Ovary (tissue), 9 donors: ENCODE results near the gene SUN1. TPM values are rescaled to one million over a fixed set of nuclear protein-coding genes. Genes with fewer than 3 reads are reported as not detected.

Experiments used
- DNase-seq, 5 donors: peaks; one replicate each; pipeline ENCODE4 v3.0.0-alpha.2; 2019 to 2020
- H3K27ac ChIP-seq, 2 donors: fragments of 200-600 bp; one replicate each; pipeline versions ENCODE4 v1.5.1 to v1.8.0; 2019 to 2022
- H3K27me3 ChIP-seq: fragments of 200-600 bp; one replicate; pipeline ENCODE4 v1.8.0; 2022
- H3K36me3 ChIP-seq: fragments of 200-600 bp; sonication (generic); one replicate; pipeline ENCODE4 v1.5.1; 2019
- H3K4me1 ChIP-seq: one replicate; pipeline ENCODE4 v1.8.1; 2013; ENCODE audit warnings: mild to moderate bottlenecking, moderate library complexity; ENCODE audit not compliant: insufficient read depth
- H3K4me3 ChIP-seq: fragments of 200-600 bp; sonication (generic); one replicate; pipeline ENCODE4 v1.5.1; 2017
- H3K9me3 ChIP-seq, 2 donors: fragments of 200-600 bp in 1 of 2; sonication (generic) in 1 of 2; one replicate each; pipeline versions ENCODE4 v1.5.1 to v1.8.1; 2013 to 2019; ENCODE audit warnings: mild to moderate bottlenecking in 1 of 2, moderate library complexity in 1 of 2
- CTCF ChIP-seq, 3 donors: fragments of 450-650 bp in 2 of 3; fragments of 200-600 bp in 1 of 3; IDR thresholded peaks; one replicate each; pipeline versions ENCODE4 v1.5.1 to v1.8.0; 2016 to 2022; ENCODE audit warnings: antibody characterized with exemption in 3 of 3, mild to moderate bottlenecking in 1 of 3
- EP300 ChIP-seq: sonication (generic); formaldehyde crosslinking; IDR thresholded peaks from one replicate; pipeline ENCODE4 v1.6.1; 2017; ENCODE audit warnings: antibody characterized with exemption
- POLR2A ChIP-seq: fragments of 450-650 bp; IDR thresholded peaks from one replicate; pipeline ENCODE4 v1.6.1; 2017; ENCODE audit warnings: antibody characterized with exemption, mild to moderate bottlenecking, moderate library complexity
- WGBS, 3 donors: extraction: QIAGEN DNeasy Blood & Tissue Kit in 1 of 3; methylation state at CpG; one replicate each; pipeline versions ENCODE4 v1.1.5 to v1.1.7; 2013 to 2017; 5-methylcytosine and 5-hydroxymethylcytosine counted together
- intact Hi-C, 4 donors: fragments of 100-400 bp; cut with DNase I; formaldehyde crosslinking; loops; one replicate each; pipeline versions ENCODE4 v1.11.0 to v1.15.1; 2022 to 2023
- polyA plus RNA-seq, 2 donors: library from polyadenylated mRNA; stranded (reverse); fragments of 200-250 nt in 1 of 2; fragments of 350-450 nt in 1 of 2; fragmentation: Illumina TruSeq in 1 of 2; extraction: RNeasy Lipid Tissue Mini Kit (QIAGEN cat#74804) in 1 of 2; gene quantifications; one replicate each; pipeline ENCODE4 v1.2.3, GENCODE V29; 2013 to 2014
- total RNA-seq, 7 donors: library from RNA; depleted of rRNA in 2 of 7; stranded (reverse); fragments of >200 nt in 2 of 7; fragmentation: NEBNext Ultra II Directional in 3 of 7; extraction: Animal tissue kit (Norgen Biotek cat#: 25700) in 3 of 7; gene quantifications; one replicate each; pipeline versions ENCODE4 v1.1.0 to v1.2.4, GENCODE V29; 2016 to 2023
- donor health status: DM: no; HTN: no; CAD: no; lungs with moderate emphysema.
- donor health status: DM: no; HTN: no; CAD: no.
- donor health status: Bipolar disorder and iron deficiency.
- donor health status: DM: yes; HTN: yes; CAD: no.
- donor health status: DM: no; HTN: no; CAD: no.
- donor health status: DM: yes; HTN: yes; CAD: no.

The SUN1 gene
- total and polyA plus RNA-seq, 9 donors: 100 to 196 (median 143) TPM

- DNase-seq: peak in 1 of 5 donors; percentile 43
- Histone ChIP-seq H3K27ac (no peak overlapping the region), H3K36me3 (no peaks in the 10 kb centered on the region), H3K9me3 (no peaks in the 10 kb centered on the region), H3K4me3 (no peak overlapping the region), H3K4me1 (peaks cover 6% of the 10 kb centered on the region), H3K27me3 (no peaks in the 10 kb centered on the region)
- no peak for TF ChIP-seq CTCF (IDR thresholded peaks at IDR 0.05)
- no peak for TF ChIP-seq EP300
- TF ChIP-seq POLR2A: no peak
- 86 to 87% (median 87%) methylated on average over 50 to 54 of the region's 54 CpGs for WGBS, 3 donors
- intact Hi-C loops: no loop called here
Measured at GRCh38 chr7:898855-899681, 66.8 kb downstream of the SUN1 start.

GRCh38 chr7:899806-900205, 67.5 kb downstream of the SUN1 start:
- H3K36me3 ChIP-seq: no peaks in the 10 kb centered on the region
- no peak for TF ChIP-seq EP300
- peak in 1 of 5 donors; percentile 35 for DNase-seq
- WGBS, 3 donors: 91 to 97% (median 93%) methylated on average over 16 of the region's 16 CpGs
- peaks cover 6% of the 10 kb centered on the region for H3K4me1 ChIP-seq
- no peaks in the 10 kb centered on the region for H3K27me3 ChIP-seq
- no peak overlapping the region for H3K27ac ChIP-seq
- intact Hi-C loops: loop anchor here in 1 of 4 donors (10.0 kb wide), 1 partner anchor 285 kb away; no protein-coding TSS in a partner anchor
- no peak overlapping the region for H3K4me3 ChIP-seq
- no peaks in the 10 kb centered on the region for H3K9me3 ChIP-seq

GRCh38 chr7:900331-901040, 68.2 kb downstream of the SUN1 start:
- WGBS, 3 donors: 68 to 76% (median 71%) methylated on average over 22 to 26 of the region's 26 CpGs
- H3K4me1 ChIP-seq: peaks cover 6% of the 10 kb centered on the region
- no peak for DNase-seq
- H3K27me3 ChIP-seq: no peaks in the 10 kb centered on the region
- intact Hi-C loops: loop anchor here in 1 of 4 donors (10.0 kb wide), 1 partner anchor 284 kb away; no protein-coding TSS in a partner anchor
- H3K9me3 ChIP-seq: no peaks in the 10 kb centered on the region
- no peak overlapping the region for H3K4me3 ChIP-seq
- H3K36me3 ChIP-seq: no peaks in the 10 kb centered on the region
- no peak for TF ChIP-seq EP300
- TF ChIP-seq POLR2A: no peak
- no peak overlapping the region for H3K27ac ChIP-seq

GRCh38 chr7:901041-901387, 68.7 kb downstream of the SUN1 start:
- no peak for DNase-seq
- TF ChIP-seq CTCF (IDR thresholded peaks at IDR 0.05) (no peak), POLR2A (no peak), EP300 (no peak)
- Histone ChIP-seq H3K4me1 (peaks cover 6% of the 10 kb centered on the region), H3K27me3 (no peaks in the 10 kb centered on the region), H3K27ac (peak overlapping the region in 1 of 2 donors; percentile 16), H3K9me3 (no peaks in the 10 kb centered on the region), H3K4me3 (no peak overlapping the region), H3K36me3 (no peaks in the 10 kb centered on the region)
- intact Hi-C loops: loop anchor here in 1 of 4 donors (10.0 kb wide), 1 partner anchor 284 kb away; no protein-coding TSS in a partner anchor
- WGBS, 3 donors: 43 to 66% (median 65%) methylated on average over 8 of the region's 8 CpGs

- no peaks in the 10 kb centered on the region for H3K9me3 ChIP-seq
- peaks cover 6% of the 10 kb centered on the region for H3K4me1 ChIP-seq
- no peaks in the 10 kb centered on the region for H3K27me3 ChIP-seq
- WGBS, 3 donors: 10 to 12% (median 11%) methylated on average over 15 to 24 of the region's 24 CpGs
- H3K4me3 ChIP-seq: no peak overlapping the region
- intact Hi-C loops: loop anchor here in 1 of 4 donors (10.0 kb wide), 1 partner anchor 283 kb away; no protein-coding TSS in a partner anchor
- H3K36me3 ChIP-seq: no peaks in the 10 kb centered on the region
- peak; percentile 68 to 87 (median 84) for DNase-seq
- H3K27ac ChIP-seq: peak overlapping the region in 1 of 2 donors; percentile 16
- no peak for TF ChIP-seq CTCF (IDR thresholded peaks at IDR 0.05)
- no peak for TF ChIP-seq POLR2A
- TF ChIP-seq EP300: no peak
Measured at GRCh38 chr7:901388-902154, 69.3 kb downstream of the SUN1 start.
